GM12878 (cell line): ENCODE results near the gene ADCY9. TPM values are rescaled to one million over a fixed set of nuclear protein-coding genes. Genes with fewer than 3 reads are reported as not detected.

ENCODE experiments used
- ATAC-seq: fragments of 200-7000 bp; cut with Tn5 transposase; 3 replicates; pipeline ENCODE4 v1.9.1; 2020; ENCODE audit warnings: mild to moderate bottlenecking, moderate library complexity
- BruUV-seq: library from RNA; stranded (reverse); fragments of 400-500 nt; replicated peaks from 2 replicates; lab custom pipeline; 2021; lab: Mats Ljungman, UMichigan
- CTCF ChIA-PET: fragments of 300-600 bp; sonication (Branson Sonifier 250); formaldehyde crosslinking; extraction: SDS; loops from one replicate; lab custom pipeline; 2021; ENCODE audit warnings: inconsistent platforms; lab: Yijun Ruan, JAX
- POLR2A ChIA-PET: fragments of 350-600 bp; formaldehyde crosslinking; extraction: SDS; loops from one replicate; lab custom pipeline; 2021; ENCODE audit warnings: inconsistent platforms; lab: Charles Lee
- RAD21 ChIA-PET: fragments of 300-600 bp; sonication (Branson Sonifier 250); formaldehyde crosslinking; loops from one replicate; lab custom pipeline; 2023; ENCODE audit warnings: antibody characterized with exemption; ENCODE audit not compliant: unreplicated experiment; lab: Charles Lee
- SMC1A ChIA-PET: fragments of 300-600 bp; sonication (Branson Sonifier 250); formaldehyde crosslinking; loops from one replicate; lab custom pipeline; 2023; ENCODE audit not compliant: unreplicated experiment, uncharacterized antibody; lab: Charles Lee
- DNase-seq: peaks from one replicate; pipeline ENCODE4 v3.0.0-alpha.2; 2011; ENCODE audit warnings: low read depth, low spot score
- FAIRE-seq: peaks from 3 replicates; lab custom pipeline; 2011; peaks lifted over from hg19 to GRCh38; lab: Jason Lieb, UNC
- H2AFZ ChIP-seq: 2 replicates; pipeline ENCODE4 v1.6.0; 2011; ENCODE audit warnings: low read depth, low read length, control low read depth; ENCODE audit not compliant: control insufficient read depth
- H3K27ac ChIP-seq: 2 replicates; pipeline ENCODE4 v1.5.1; 2011; ENCODE audit warnings: control low read depth; ENCODE audit not compliant: control insufficient read depth, insufficient read depth
- H3K27me3 ChIP-seq, 2 experiments: replicated peaks in 1 of 2; 2 replicates each; pipeline versions ENCODE4 v1.6.0 to v1.6.1; 2011; ENCODE audit warnings: low read length in 1 of 2; ENCODE audit not compliant: control insufficient read depth in 2 of 2, insufficient read depth in 2 of 2
- H3K36me3 ChIP-seq, 2 experiments: 2 replicates each; pipeline ENCODE4 v1.5.1; 2011; ENCODE audit warnings: low read length in 1 of 2; ENCODE audit not compliant: control insufficient read depth in 2 of 2, insufficient read depth in 2 of 2
- H3K4me1 ChIP-seq: 2 replicates; pipeline ENCODE4 v1.6.1; 2011; ENCODE audit warnings: mild to moderate bottlenecking, low read length, moderate library complexity, mixed read lengths; ENCODE audit not compliant: control insufficient read depth, insufficient read depth
- H3K4me2 ChIP-seq: 2 replicates; pipeline ENCODE4 v1.6.0; 2011; ENCODE audit warnings: control low read depth; ENCODE audit not compliant: control insufficient read depth, insufficient read depth
- H3K4me3 ChIP-seq: fragments of 200-600 bp; sonication (generic); 2 replicates; pipeline ENCODE4 v1.5.1; 2016
- H3K79me2 ChIP-seq: 2 replicates; pipeline ENCODE4 v1.6.0; 2011; ENCODE audit warnings: low read length; ENCODE audit not compliant: control insufficient read depth, insufficient read depth
- H3K9ac ChIP-seq: 2 replicates; pipeline ENCODE4 v1.8.0; 2011; ENCODE audit warnings: low read length, control low read depth, mixed read lengths; ENCODE audit not compliant: control insufficient read depth, insufficient read depth
- H3K9me3 ChIP-seq: replicated peaks from 3 replicates; pipeline ENCODE4 v1.5.1; 2011; ENCODE audit warnings: mild to moderate bottlenecking, low read length; ENCODE audit not compliant: control insufficient read depth, insufficient read depth
- H4K20me1 ChIP-seq: 2 replicates; pipeline ENCODE4 v1.6.0; 2011; ENCODE audit not compliant: control insufficient read depth, insufficient read depth
- ATF3 ChIP-seq: IDR thresholded peaks from 2 replicates; pipeline ENCODE4 v1.6.1; 2011; ENCODE audit warnings: low read depth, mild to moderate bottlenecking, low read length, moderate library complexity, borderline replicate concordance; ENCODE audit errors: extremely low read depth
- BACH1 ChIP-seq: fragments of 450-650 bp; IDR thresholded peaks from 2 replicates; pipeline ENCODE4 v1.6.1; 2017; ENCODE audit warnings: mild to moderate bottlenecking, borderline replicate concordance
- CEBPB ChIP-seq, 2 experiments: fragments of 150-350 bp in 1 of 2; IDR thresholded peaks; 2 replicates each; pipeline ENCODE4 v1.6.1; 2012 to 2014; ENCODE audit warnings: low read depth in 2 of 2, low read length in 2 of 2, borderline replicate concordance in 1 of 2, inconsistent platforms in 1 of 2
- EP300 ChIP-seq, 2 experiments: fragments of 150-350 bp in 1 of 2; IDR thresholded peaks; 2 replicates each; pipeline ENCODE4 v1.6.1; 2011 to 2012; ENCODE audit warnings: low read depth in 2 of 2, low read length in 2 of 2, borderline replicate concordance in 1 of 2, improper control_type of control experiment in 1 of 2, inconsistent platforms in 1 of 2; ENCODE audit not compliant: control insufficient read depth in 1 of 2
- NFYA ChIP-seq: IDR thresholded peaks from 2 replicates; pipeline ENCODE4 v1.6.1; 2011; ENCODE audit warnings: low read depth, mild to moderate bottlenecking, low read length, improper control_type of control experiment, borderline replicate concordance
- NR2C2 ChIP-seq: IDR thresholded peaks from 2 replicates; pipeline ENCODE4 v1.6.1; 2011; ENCODE audit warnings: borderline replicate concordance, low read depth; ENCODE audit not compliant: control insufficient read depth, insufficient read length
- PAX5 ChIP-seq: IDR thresholded peaks from 2 replicates; pipeline ENCODE4 v1.6.1; 2011; ENCODE audit warnings: low read depth, low read length, borderline replicate concordance
- PML ChIP-seq: IDR thresholded peaks from 2 replicates; pipeline ENCODE4 v1.6.1; 2012; ENCODE audit warnings: low read length, inconsistent platforms
- RBBP5 ChIP-seq: fragments of 200-600 bp; sonication (generic); conservative IDR thresholded peaks from 2 replicates; pipeline ENCODE4 v1.6.1; 2016
- REST ChIP-seq: IDR thresholded peaks from 2 replicates; pipeline ENCODE4 v1.6.1; 2012; ENCODE audit warnings: mild to moderate bottlenecking, low read depth, low read length
- SMAD1 ChIP-seq: fragments of 450-650 bp; IDR thresholded peaks from 2 replicates; pipeline ENCODE4 v1.6.1; 2018; ENCODE audit warnings: mild to moderate bottlenecking, low read depth; ENCODE audit not compliant: partially characterized antibody
- SMAD5 ChIP-seq: IDR thresholded peaks from 2 replicates; pipeline ENCODE4 v1.6.1; 2016; ENCODE audit warnings: antibody characterized with exemption, low read depth
- SPI1 ChIP-seq: IDR thresholded peaks from 2 replicates; pipeline ENCODE4 v1.6.1; 2011; ENCODE audit warnings: low read depth, mild to moderate bottlenecking, low read length, moderate library complexity, borderline replicate concordance; ENCODE audit not compliant: insufficient read depth
- SRF ChIP-seq, 2 experiments: IDR thresholded peaks; 2 replicates each; pipeline ENCODE4 v1.6.1; 2011; ENCODE audit warnings: low read depth in 2 of 2, low read length in 2 of 2, mild to moderate bottlenecking in 1 of 2, moderate library complexity in 1 of 2
- STAT1 ChIP-seq: fragments of 450-650 bp; conservative IDR thresholded peaks from 2 replicates; pipeline ENCODE4 v1.6.1; 2014; ENCODE audit warnings: antibody characterized with exemption, mild to moderate bottlenecking
- SUPT20H ChIP-seq: IDR thresholded peaks from 2 replicates; pipeline ENCODE4 v1.6.1; 2011; ENCODE audit warnings: low read depth, mild to moderate bottlenecking, low read length, moderate library complexity, borderline replicate concordance; ENCODE audit not compliant: control insufficient read depth
- ZNF207 ChIP-seq: fragments of 450-650 bp; IDR thresholded peaks from 2 replicates; pipeline ENCODE4 v1.6.1; 2014; ENCODE audit warnings: antibody characterized with exemption, mild to moderate bottlenecking, borderline replicate concordance
- ZNF24 ChIP-seq: fragments of 450-650 bp; IDR thresholded peaks from 2 replicates; pipeline ENCODE4 v1.6.1; 2017; ENCODE audit warnings: antibody characterized with exemption, mild to moderate bottlenecking
- WGBS: methylation state at CpG from one replicate; pipeline ENCODE4 v1.1.6; 2016; ENCODE audit warnings: low lambda C conversion rate; ENCODE audit not compliant: insufficient replicate concordance, insufficient coverage; ENCODE audit errors: missing lambda C conversion rate; 5-methylcytosine and 5-hydroxymethylcytosine counted together
- in situ Hi-C: fragments of 300-500 bp; cut with MboI; formaldehyde crosslinking; loops from 9 replicates; pipeline ENCODE4 v1.14.3; 2018; ENCODE audit warnings: mixed read lengths
- intact Hi-C: fragments of 100-400 bp; cut with micrococcal nuclease; formaldehyde crosslinking; loops from one replicate; pipeline ENCODE4 v1.14.2; 2022; ENCODE audit not compliant: unreplicated experiment
- polyA plus RNA-seq, 11 experiments: library from polyadenylated mRNA; depleted of rRNA in 4 of 11; unstranded in 6 of 11; stranded (reverse) in 5 of 11; fragments of >200 nt; fragmentation: Nextera tagmentation in 4 of 11; fragmentation: Illumina TruSeq in 1 of 11; extraction: Ambion mirVana in 4 of 11; extraction: Trizol in 1 of 11; gene quantifications; 1 replicate in 1 of 11; 2 replicates in 10 of 11; pipeline versions ENCODE4 v1.2.1 to v1.2.3, GENCODE V29; 2011 to 2016; ENCODE audit warnings: inconsistent platforms in 2 of 11, missing spikeins in 2 of 11, low read depth in 1 of 11
- total RNA-seq, 4 experiments: library from RNA; depleted of rRNA in 3 of 4; stranded (reverse); fragments of >200 nt in 3 of 4; fragmentation: Illumina TruSeq in 1 of 4; extraction: Trizol in 1 of 4; gene quantifications; 2 replicates each; pipeline versions ENCODE4 v1.2.1 to v1.2.3, GENCODE V29; 2013 to 2021

Gene ADCY9
- total and polyA plus RNA-seq, 10 of the 15 experiments (the other 5 are each of a cell fraction or from before 2014, with no cell fraction given): 0.09 to 0.41 (median 0.15) TPM; not detected in 3

- no peaks in the 10 kb centered on the region for H3K79me2 ChIP-seq
- WGBS: 88% methylated on average over 2 of the region's 2 CpGs
- ChIA-PET RAD21 (no interaction called here), CTCF (no interaction called here), POLR2A (no interaction called here), SMC1A (no interaction called here)
- FAIRE-seq: no peak
- DNase-seq: no peak
- H3K4me1 ChIP-seq: no peaks in the 10 kb centered on the region
- TF ChIP-seq EP300 (IDR thresholded peaks at IDR 0.05; ENCODE audit: borderline replicate concordance in 1 of 2, control insufficient read depth in 1 of 2, low read depth in 2 of 2, low read length in 2 of 2) (no peak), SMAD5 (no peak), SMAD1 (no peak), REST (no peak), ZNF24 (no peak), SUPT20H (no peak), ZNF207 (no peak), CEBPB (IDR thresholded peaks at IDR 0.05; ENCODE audit: borderline replicate concordance in 1 of 2, low read depth in 2 of 2, low read length in 2 of 2) (no peak), BACH1 (no peak), RBBP5 (no peak), SPI1 (no peak), ATF3 (no peak), PAX5 (no peak), SRF (IDR thresholded peaks at IDR 0.05; ENCODE audit: low read depth in 2 of 2, low read length in 2 of 2) (no peak), PML (no peak), NFYA (no peak), STAT1 (no peak), NR2C2 (no peak)
- no peaks in the 10 kb centered on the region for H3K27me3 ChIP-seq
- H3K27ac ChIP-seq: no peak overlapping the region
- intact Hi-C loops (no loop called here), in situ Hi-C loops (no loop called here)
- no peaks in the 10 kb centered on the region for H3K36me3 ChIP-seq
- no peak overlapping the region for H2AFZ ChIP-seq
- no peak overlapping the region for H3K4me3 ChIP-seq
- H3K9me3 ChIP-seq: no peaks in the 10 kb centered on the region; the same call in 2 of the 3 replicates
- H4K20me1 ChIP-seq: no peaks in the 10 kb centered on the region
- ATAC-seq: no peak
- no TSS peak for BruUV-seq
- no peak overlapping the region for H3K4me2 ChIP-seq
- no peak overlapping the region for H3K9ac ChIP-seq
These were observed 94.3 kb downstream of the ADCY9 start for GRCh38 chr16:4021916-4022315.
